Stimulated activated CD8-positive, alpha-beta memory T cell treated with anti-CD3 and anti-CD28 coated beads, Interleukin-15, amount 100 ng/mL, for 24 hours (primary cell): ENCODE results near the gene PRKN.
"Not testable (repeated sequence)": the region's sequence is repeated elsewhere in the genome, so short reads cannot be mapped to it uniquely, and the experiment has no call there.

Experiments used
- DNase-seq: peaks from one replicate; pipeline ENCODE4 v3.0.0-alpha.2; 2020; ENCODE audit warnings: low read depth

The PRKN gene

DNA sequence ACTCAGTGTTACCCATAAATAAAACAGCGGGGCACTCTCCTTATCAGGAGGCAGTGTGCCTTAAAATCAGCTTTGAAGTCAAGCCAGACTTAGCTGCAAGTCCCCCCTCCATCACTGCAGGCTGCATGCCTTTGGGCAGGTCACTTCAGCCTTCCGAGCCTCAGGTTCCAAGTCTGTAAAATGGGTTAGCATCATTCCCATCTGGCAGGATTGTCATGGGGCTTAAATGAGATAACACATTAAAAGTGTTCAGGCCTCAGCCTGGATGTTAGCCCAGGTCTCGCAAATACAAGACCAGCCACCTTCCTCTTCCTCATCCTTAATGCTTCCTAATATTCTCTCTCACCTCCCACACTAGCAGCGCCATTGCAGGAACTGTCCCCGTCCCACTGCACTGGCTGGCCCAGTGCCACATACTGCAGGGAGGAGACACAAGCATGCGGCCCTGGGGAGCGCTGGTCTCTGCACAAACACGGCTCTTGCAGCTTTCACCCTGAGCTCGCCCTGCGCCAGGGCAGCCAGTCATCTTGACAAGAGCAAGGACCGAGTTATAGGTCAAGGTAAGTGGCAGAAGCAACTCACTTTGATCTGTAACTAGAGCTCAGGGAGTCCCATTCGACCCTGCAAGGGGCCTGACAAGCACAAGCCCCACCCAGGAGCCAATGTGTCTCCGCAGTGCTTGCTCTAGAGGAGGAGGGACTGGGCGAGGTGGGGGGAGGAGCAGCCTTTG lies 889.1 kb downstream of the PRKN start:
- DNase-seq = no peak

DNA sequence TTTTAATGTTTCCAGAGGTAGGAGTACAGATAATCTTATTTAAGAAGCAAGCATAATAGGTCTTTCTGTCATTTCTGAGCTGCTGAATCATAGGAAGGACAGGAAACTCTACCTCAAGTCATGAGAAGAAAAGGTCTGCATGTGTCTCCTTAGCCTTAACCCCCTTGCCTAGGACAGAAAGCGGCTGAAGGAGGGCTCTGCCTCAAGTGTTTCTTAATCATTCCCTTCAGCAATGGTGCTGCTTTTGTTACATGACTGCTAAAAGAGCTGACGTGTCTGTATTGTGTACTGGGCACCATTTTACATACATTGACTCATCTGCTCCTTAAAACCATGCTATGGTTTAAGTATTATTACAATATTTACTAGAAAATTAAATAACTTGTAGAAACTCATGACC lies 889.7 kb downstream of the PRKN start:
- no peak for DNase-seq

DNA sequence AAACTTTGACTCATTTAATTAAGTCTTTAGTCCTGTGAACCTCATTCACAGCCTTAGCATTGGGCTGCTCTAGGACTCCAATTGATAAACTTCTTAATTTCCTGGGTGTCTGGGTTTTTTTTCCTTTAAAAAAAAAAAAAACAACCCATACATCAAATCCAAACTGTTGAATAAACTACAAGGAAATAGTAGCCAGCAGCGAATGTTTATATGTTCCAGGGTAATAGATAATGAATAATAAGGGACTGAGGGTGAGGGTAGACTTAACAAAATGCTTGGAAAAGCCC lies 890.2 kb downstream of the PRKN start:
- no peak for DNase-seq

- DNase-seq = no peak
Observed at GRCh38 chr6:161836643-161837448, 890.7 kb downstream of the PRKN start.

DNA sequence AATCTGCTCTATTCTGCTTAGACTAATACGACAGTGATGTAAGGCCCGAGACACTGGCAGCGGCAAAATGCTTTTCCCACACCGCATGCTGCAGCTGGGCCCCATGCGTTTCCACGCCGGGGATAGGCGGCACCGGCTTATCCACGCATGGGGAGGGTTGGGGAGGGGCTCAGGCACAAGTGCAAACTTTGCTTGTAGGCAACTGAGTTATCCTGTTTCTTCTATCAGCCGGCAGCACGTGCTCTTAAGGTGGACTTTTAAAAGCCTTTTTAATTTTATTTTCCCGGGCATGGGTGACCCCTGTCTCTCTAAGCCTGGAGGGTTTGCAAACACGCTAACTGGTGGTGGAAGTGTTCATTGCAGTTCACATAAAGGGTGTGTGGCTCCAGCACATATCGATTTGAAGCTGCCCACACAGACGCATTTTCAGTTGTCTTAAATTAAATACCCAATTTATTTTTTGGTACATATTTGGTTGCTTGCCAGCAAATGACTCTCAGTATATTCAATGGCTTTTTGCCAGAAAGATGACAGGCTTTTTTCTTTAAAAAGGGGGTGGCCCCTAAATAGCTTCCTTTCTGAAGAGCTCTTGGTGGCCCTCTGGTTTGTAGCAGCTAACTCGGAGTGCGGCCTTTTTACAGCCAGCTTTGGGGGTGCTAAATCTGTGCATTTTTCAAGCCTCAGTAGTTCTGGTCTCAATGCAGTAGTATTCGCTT lies 891.9 kb downstream of the PRKN start:
- no peak for DNase-seq

GRCh38 chr6:161834426-161834825 lies 893.1 kb downstream of the PRKN start:
- no peak for DNase-seq

DNA sequence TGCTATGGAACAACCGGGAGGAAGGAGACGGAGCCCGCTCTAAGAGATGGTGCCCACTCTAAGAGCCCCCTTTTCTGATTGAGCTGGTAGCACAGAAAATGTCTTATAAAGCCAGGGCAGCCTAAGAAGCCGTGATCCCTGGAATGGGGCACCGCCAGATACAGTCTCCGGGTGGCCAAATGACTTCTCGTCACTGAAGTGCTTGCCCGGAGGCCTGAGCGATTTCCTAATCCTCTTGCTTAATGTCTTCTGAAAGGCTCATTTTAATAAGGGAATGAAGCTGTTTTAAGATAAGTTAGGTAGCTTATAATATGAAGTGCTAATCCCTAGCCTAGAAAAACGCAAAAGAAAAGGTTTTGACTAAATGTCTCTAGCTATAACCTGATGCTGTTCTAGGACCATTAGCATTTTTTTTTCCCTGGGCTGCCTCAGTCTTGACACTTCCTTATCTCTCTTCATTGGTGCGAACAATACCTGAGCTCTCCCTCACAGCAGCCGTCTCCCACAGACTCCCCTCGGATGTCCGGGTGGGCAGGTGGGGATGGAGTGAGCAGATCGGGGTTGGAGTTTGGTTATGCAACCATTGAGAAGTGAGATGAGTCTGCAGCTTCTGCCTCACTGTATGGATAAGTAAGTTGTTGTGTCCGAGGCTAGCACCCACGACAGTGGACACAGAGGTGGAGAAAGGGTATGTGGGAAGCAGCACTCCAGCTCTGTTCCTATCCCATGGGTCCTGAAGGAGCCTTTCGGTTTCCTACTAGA lies 894.3 kb downstream of the PRKN start:
- DNase-seq = no peak

DNA sequence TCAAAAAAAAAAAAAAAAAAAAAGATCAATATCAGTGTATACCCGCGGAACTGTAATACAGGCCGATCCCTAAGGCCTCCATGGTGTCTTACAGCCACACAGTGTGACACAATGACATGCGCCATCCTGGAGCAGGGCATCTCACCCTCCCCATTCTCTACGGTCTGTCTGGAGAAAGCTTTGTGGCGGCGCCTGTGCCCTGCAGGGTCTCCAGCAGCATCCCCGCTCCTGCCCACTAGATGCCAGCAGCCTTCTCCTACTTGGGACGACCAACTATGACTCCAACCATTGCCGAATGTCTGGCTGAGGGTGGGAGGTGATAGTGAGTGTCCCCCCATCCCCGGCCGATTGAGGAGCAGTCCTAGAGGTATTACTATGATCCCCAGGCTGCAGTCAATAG lies 894.9 kb downstream of the PRKN start:
- DNase-seq = no peak

DNA sequence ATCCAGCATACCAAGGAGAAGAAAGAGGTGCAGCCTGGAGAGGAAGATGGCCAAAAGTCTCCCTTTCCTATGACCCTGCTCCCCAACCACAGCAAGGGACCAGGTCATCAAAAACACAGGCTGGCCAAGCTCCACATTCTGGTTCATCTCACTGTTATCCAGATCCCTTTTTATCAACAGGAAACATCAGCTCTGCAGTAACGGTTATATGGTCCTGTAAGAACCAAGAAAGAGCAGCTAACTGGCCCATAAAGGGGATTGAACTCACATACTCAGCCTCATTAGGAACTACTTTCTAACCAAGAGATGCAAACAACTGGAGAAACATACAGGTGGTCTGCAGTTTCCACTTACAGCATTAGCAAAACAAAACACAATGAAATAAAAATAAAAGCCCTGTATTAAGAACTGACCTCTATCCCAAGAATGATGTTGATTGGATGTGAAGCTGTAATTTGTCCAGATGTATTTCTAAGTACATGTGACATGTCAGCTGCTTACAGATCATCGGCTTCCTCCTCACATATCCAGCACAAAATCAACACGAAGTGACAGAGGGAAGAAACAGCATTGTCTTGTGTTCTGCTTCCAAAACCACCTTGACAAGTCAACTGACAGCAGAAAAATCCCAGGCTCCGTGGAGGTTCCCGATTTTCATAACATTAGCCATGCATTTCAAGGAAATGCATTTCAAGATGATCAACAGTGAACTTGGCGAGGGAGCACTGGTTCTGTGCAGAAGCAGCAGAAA lies 896.5 kb downstream of the PRKN start:
- DNase-seq = no peak

DNA sequence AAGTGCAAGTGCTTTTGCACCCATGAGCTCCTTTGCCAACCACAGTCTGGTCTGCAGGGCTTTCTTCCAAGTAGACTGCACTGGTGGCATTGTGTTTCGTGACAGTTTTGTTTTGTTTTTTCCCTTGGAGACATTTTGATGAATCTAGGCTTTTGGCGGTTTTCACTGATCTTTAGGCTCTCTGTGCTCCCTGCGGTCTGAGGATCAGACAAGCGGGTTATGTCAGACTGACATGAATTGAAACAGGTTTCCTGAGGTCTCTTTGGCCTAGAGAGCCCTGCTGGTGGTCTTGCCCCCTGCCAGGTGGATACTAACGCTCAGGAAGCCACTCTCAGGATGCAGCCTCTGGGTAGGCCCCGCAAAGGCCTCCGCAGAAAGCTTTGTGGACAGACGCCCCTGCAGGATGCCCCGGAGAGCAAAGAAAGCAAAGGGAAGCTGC lies 898.3 kb downstream of the PRKN start:
- DNase-seq = no peak

- no peak for DNase-seq
Observed at GRCh38 chr6:161828355-161828754, 899.2 kb downstream of the PRKN start.

- no peak for DNase-seq
Observed at GRCh38 chr6:161826512-161826911, 901.1 kb downstream of the PRKN start.

- not testable (repeated sequence) for DNase-seq
Observed at GRCh38 chr6:161822204-161822603, 905.4 kb downstream of the PRKN start.

GRCh38 chr6:161817881-161818280 lies 909.7 kb downstream of the PRKN start:
- no peak for DNase-seq

DNA sequence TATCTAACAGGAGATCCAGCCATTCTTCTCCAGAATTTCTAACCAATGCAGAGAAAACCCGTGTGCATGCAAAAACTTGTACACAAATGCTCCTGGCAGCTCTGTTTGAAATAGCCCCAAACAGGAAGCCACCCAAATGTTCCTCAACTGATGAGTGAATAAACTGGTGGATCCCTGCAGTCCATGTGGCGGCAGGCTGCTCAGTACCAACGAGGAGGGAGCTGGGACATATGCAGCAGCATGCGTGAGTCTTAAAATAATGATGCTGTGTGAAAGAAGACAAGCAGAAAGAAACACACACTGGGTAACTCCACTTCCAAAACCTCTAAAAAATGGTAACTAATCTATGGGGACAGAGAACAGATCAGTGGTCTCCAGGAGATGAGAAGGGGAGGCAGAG lies 911.6 kb downstream of the PRKN start:
- DNase-seq = no peak

DNA sequence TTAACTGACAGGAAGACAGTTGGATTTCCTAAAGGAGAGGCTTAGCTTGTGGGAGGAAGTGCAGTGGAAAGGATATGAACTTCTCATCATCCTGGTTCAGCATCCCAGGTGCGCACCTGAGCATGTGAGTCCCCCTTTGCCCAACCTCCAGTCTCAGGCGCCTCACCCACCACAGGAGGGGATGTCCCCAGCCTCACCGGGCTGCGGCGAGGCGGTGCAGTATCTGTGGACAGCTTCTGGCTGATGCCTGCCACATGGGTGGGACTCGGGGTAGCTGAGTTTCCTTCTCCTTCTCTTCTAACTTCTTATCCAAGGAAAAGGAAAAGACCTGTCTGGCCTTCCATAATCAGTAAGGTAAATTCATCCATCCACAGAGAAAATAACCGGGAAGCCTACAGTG lies 914.4 kb downstream of the PRKN start:
- no peak for DNase-seq

- no peak for DNase-seq
Observed at GRCh38 chr6:161809971-161810370, 917.6 kb downstream of the PRKN start.

GRCh38 chr6:161804838-161805237 lies 922.7 kb downstream of the PRKN start:
- DNase-seq = no peak

DNA sequence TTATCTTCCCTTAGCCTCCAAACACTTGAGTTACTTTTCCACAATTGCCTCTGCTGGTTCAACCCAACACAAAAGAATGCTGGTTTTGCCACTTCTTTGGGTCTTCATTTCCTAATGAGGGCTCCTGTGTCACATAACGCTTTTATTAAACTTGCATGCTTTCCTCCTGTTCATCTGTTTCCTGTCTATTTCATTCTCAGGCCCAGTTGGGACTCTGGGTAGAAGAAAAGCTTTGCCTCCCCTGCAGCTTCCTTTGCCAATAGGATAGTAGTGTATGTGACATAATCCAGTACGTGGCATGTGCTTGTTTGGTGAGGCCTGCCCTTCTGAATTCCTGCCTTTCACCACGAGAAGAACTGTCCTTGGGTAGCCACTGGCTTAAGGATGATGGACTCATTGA lies 924.4 kb downstream of the PRKN start:
- no peak for DNase-seq

GRCh38 chr6:161802231-161802630 lies 925.3 kb downstream of the PRKN start:
- no peak for DNase-seq

DNA sequence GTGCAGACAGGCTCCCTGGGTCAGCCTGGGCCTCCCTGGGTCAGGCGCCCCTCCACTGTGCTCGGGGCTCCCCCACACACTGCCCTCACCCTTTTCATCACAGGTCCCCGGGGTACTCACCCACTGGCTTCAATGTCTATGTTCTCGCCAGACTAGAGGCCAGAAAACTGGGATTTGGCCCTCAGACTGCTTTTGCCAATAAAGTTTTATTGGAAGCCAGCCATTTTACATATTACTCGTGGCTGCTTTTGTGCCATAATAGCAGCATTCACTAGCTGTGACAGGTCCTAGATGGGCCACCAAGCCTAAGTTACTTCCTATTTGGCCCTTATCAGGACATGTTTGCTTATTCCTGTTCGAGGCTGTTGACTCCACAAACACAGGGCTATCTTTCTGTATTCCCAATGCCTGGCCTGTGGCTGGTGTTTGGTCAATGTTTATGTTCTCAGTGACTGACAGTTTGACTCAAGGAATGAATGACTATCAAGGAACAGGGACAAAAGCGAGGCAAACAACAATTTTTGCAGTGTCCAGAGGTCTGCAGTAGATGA lies 928.6 kb downstream of the PRKN start:
- no peak for DNase-seq
